ENCODE results near the gene USP3. TPM values are rescaled to one million over a fixed set of nuclear protein-coding genes. Genes with fewer than 3 reads are reported as not detected.
"Not testable (repeated sequence)": the region's sequence is repeated elsewhere in the genome, so short reads cannot be mapped to it uniquely, and the experiment has no call there.

The USP3 gene
- total RNA-seq, 4 donors from 2014 or later, result 36.6 to 50.3 (median 45.5) TPM

- WGBS, 2 donors (ENCODE audit: low coverage in 1 of 2), result 87 to 91% methylated on average over 6 to 7 of the region's 15 CpGs
- Histone ChIP-seq H3K9me3 (no peaks in the 10 kb centered on the region), H3K4me3 (no peak overlapping the region), H3K36me3 (peaks cover 5 to 83% of the 10 kb centered on the region in 2 donors), H3K4me1 (peaks cover 0 to 25% (median 14%) of the 10 kb centered on the region in 3 donors), H3K27ac (peak overlapping the region in 1 of 4 donors; percentile 15), H3K27me3 (no peaks in the 10 kb centered on the region)
- no peak for ATAC-seq
- no peak for TF ChIP-seq POLR2A (IDR thresholded peaks at IDR 0.05)
- no peak for TF ChIP-seq EP300 (IDR thresholded peaks at IDR 0.05)
- no peak for TF ChIP-seq POLR2AphosphoS5 (IDR thresholded peaks at IDR 0.05)
- no peak for TF ChIP-seq CTCF (IDR thresholded peaks at IDR 0.05)
Observed at GRCh38 chr15:63612300-63612699, 107.9 kb downstream of the USP3 start.

GRCh38 chr15:63615935-63616334 lies 111.5 kb downstream of the USP3 start:
- WGBS, 2 donors (ENCODE audit: low coverage in 1 of 2), result 92 to 95% methylated on average over 2 to 3 of the region's 3 CpGs
- no peaks in the 10 kb centered on the region for H3K27me3 ChIP-seq

GRCh38 chr15:63617147-63617546 lies 112.8 kb downstream of the USP3 start:
- ATAC-seq, H3K4me3 ChIP-seq, H3K27me3 ChIP-seq, H3K4me1 ChIP-seq, H3K9me3 ChIP-seq, H3K27ac ChIP-seq: not testable (repeated sequence)
- H3K36me3 ChIP-seq, result peaks cover 5 to 56% of the 10 kb centered on the region in 2 donors
- WGBS, 2 donors (ENCODE audit: low coverage in 1 of 2), result 100% methylated on average over 3 to 4 of the region's 4 CpGs

More at GRCh38 chr15:63615935-63616334, 111.5 kb downstream of the USP3 start:
- no peak for TF ChIP-seq POLR2AphosphoS5 (IDR thresholded peaks at IDR 0.05)
- TF ChIP-seq CTCF (IDR thresholded peaks at IDR 0.05), result no peak
- no peak for TF ChIP-seq EP300 (IDR thresholded peaks at IDR 0.05)
- no peak for TF ChIP-seq POLR2A (IDR thresholded peaks at IDR 0.05)
- Histone ChIP-seq H3K4me1 (peaks cover 0 to 13% (median 4%) of the 10 kb centered on the region in 3 donors), H3K36me3 (peaks cover 5 to 58% of the 10 kb centered on the region in 2 donors), H3K4me3 (no peak overlapping the region), H3K9me3 (no peaks in the 10 kb centered on the region), H3K27ac (no peak overlapping the region)
- ATAC-seq, result no peak

- not testable (repeated sequence) for H3K27ac ChIP-seq, H3K4me1 ChIP-seq, H3K27me3 ChIP-seq, H3K9me3 ChIP-seq, ATAC-seq, H3K4me3 ChIP-seq
- peaks cover 8 to 56% of the 10 kb centered on the region in 2 donors for H3K36me3 ChIP-seq
- 100% methylated on average over 2 of the region's 3 CpGs; no CpG with 5 or more reads in 1 of the 2 donors for WGBS, 2 donors (ENCODE audit: low coverage in 1 of 2)
Observed at GRCh38 chr15:63617627-63618026, 113.2 kb downstream of the USP3 start.

DNA sequence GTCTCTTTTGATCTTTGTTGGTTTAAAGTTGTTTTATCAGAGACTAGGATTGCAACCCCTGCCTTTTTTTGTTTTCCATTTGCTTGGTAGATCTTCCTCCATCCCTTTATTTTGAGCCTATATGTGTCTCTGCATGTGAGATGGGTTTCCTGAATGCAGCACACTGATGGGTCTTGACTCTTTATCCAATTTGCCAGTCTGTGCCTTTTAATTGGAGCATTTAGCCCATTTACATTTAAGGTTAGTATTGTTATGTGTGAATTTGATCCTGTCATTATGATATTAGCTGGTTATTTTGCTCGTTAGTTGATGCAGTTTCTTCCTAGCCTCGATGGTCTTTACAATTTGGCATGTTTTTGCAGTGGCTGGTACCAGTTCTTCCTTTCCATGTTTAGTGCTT lies 116.4 kb downstream of the USP3 start:
- H3K27me3 ChIP-seq, H3K9me3 ChIP-seq, ATAC-seq, H3K4me3 ChIP-seq, H3K27ac ChIP-seq, H3K4me1 ChIP-seq: not testable (repeated sequence)
- peaks cover 10 to 56% of the 10 kb centered on the region in 2 donors for H3K36me3 ChIP-seq
- no CpG with 5 or more reads among the region's 2 CpGs for WGBS, 2 donors (ENCODE audit: low coverage in 1 of 2)

GRCh38 chr15:63623232-63623969 lies 119.0 kb downstream of the USP3 start:
- Histone ChIP-seq H3K9me3 (no peaks in the 10 kb centered on the region), H3K4me1 (no peaks in the 10 kb centered on the region), H3K4me3 (no peak overlapping the region), H3K36me3 (peaks cover 10 to 73% of the 10 kb centered on the region in 2 donors), H3K27ac (no peak overlapping the region), H3K27me3 (no peaks in the 10 kb centered on the region)
- TF ChIP-seq POLR2AphosphoS5 (IDR thresholded peaks at IDR 0.05) (no peak), POLR2A (IDR thresholded peaks at IDR 0.05) (no peak), EP300 (IDR thresholded peaks at IDR 0.05) (no peak), CTCF (IDR thresholded peaks at IDR 0.05) (no peak)
- no peak for ATAC-seq
- 94% methylated on average over 6 to 7 of the region's 8 CpGs for WGBS, 2 donors (ENCODE audit: low coverage in 1 of 2)

Measured in gastroesophageal sphincter (tissue), 4 donors.